PFSK-1 (cell line): ENCODE data around the gene OR5T3.

Experiments used
- FOXP2 ChIP-seq: optimal IDR thresholded peaks from 2 replicates; pipeline ENCODE3; 2011; ENCODE audit warnings: borderline replicate concordance, control low read depth, inconsistent platforms; ENCODE audit not compliant: insufficient read depth; ENCODE audit errors: extremely low read length, extremely low read depth
- POLR2AphosphoS5 ChIP-seq: IDR thresholded peaks from 2 replicates; pipeline ENCODE4 v1.6.1; 2012; ENCODE audit warnings: low read depth, mild to moderate bottlenecking, control low read depth, low read length, moderate library complexity
- SIN3A ChIP-seq: IDR thresholded peaks from 2 replicates; pipeline ENCODE4 v1.6.1; 2012; ENCODE audit warnings: mild to moderate bottlenecking, low read length, moderate library complexity, borderline replicate concordance; ENCODE audit not compliant: insufficient read depth
- TAF1 ChIP-seq: IDR thresholded peaks from 2 replicates; pipeline ENCODE4 v1.6.1; 2012; ENCODE audit warnings: low read length, control low read depth, borderline replicate concordance; ENCODE audit not compliant: insufficient read depth
- TF ChIP-seq, protein P1 (sequence below), 2 experiments: IDR thresholded peaks; 2 replicates each; pipeline versions ENCODE4 v1.6.1 to v1.8.0; 2011 to 2012; ENCODE audit warnings: low read depth in 2 of 2, low read length in 2 of 2, control low read depth in 1 of 2, inconsistent platforms in 1 of 2, mild to moderate bottlenecking in 1 of 2, moderate library complexity in 1 of 2; ENCODE audit not compliant: insufficient read depth in 1 of 2

DNA sequence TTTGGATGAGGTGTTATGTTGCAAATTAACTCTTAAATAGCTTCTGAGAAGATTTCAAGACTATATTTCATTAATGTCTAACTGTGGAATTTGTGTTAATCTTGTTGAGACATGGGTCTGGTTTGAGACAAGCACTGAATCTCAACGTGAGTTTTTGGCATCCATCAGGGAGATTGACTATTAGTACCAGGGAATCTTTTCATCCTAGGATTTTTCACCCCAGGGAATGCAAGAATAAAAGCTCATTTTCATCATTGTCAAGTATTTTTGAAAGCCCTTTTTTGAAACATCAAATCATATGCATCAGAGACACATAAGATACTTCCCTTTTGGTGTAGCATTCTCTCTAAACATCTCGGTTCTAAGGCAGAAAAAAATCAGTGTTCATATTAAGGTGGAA lies 37.5 kb upstream of the OR5T3 start:
- TF ChIP-seq POLR2AphosphoS5 (no peak), TAF1 (no peak), FOXP2 (no peak), SIN3A (no peak)
- TF ChIP-seq, protein P1, sequence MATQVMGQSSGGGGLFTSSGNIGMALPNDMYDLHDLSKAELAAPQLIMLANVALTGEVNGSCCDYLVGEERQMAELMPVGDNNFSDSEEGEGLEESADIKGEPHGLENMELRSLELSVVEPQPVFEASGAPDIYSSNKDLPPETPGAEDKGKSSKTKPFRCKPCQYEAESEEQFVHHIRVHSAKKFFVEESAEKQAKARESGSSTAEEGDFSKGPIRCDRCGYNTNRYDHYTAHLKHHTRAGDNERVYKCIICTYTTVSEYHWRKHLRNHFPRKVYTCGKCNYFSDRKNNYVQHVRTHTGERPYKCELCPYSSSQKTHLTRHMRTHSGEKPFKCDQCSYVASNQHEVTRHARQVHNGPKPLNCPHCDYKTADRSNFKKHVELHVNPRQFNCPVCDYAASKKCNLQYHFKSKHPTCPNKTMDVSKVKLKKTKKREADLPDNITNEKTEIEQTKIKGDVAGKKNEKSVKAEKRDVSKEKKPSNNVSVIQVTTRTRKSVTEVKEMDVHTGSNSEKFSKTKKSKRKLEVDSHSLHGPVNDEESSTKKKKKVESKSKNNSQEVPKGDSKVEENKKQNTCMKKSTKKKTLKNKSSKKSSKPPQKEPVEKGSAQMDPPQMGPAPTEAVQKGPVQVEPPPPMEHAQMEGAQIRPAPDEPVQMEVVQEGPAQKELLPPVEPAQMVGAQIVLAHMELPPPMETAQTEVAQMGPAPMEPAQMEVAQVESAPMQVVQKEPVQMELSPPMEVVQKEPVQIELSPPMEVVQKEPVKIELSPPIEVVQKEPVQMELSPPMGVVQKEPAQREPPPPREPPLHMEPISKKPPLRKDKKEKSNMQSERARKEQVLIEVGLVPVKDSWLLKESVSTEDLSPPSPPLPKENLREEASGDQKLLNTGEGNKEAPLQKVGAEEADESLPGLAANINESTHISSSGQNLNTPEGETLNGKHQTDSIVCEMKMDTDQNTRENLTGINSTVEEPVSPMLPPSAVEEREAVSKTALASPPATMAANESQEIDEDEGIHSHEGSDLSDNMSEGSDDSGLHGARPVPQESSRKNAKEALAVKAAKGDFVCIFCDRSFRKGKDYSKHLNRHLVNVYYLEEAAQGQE (IDR thresholded peaks at IDR 0.05; ENCODE audit: insufficient read depth in 1 of 2, low read depth in 2 of 2, low read length in 2 of 2): no peak
